NCI-H2171 (cell line): ENCODE data around the gene WHRN.

Experiments
- DNase-seq: peaks from one replicate; lab custom pipeline; 2025; lab: John Stamatoyannopoulos, UW

WHRN gene

GRCh38 chr9:114513959-114514267 is 8.6 kb upstream of the WHRN start:
- DNase-seq, result no peak

GRCh38 chr9:114513055-114513958 is 8.0 kb upstream of the WHRN start:
- DNase-seq, result no peak

- DNase-seq, result no peak
Measured at GRCh38 chr9:114511978-114512874, 7.0 kb upstream of the WHRN start.

GRCh38 chr9:114507726-114508125 is 2.5 kb upstream of the WHRN start:
- no peak for DNase-seq

- no peak for DNase-seq
Measured at GRCh38 chr9:114506082-114506390, 763 bp upstream of the WHRN start.

- no peak for DNase-seq
Measured at GRCh38 chr9:114504341-114505186, 709 bp downstream of the WHRN start.

- no peak for DNase-seq
Measured at GRCh38 chr9:114503522-114504340, 1.5 kb downstream of the WHRN start.

GRCh38 chr9:114503009-114503408 is 2.3 kb downstream of the WHRN start:
- no peak for DNase-seq

- no peak for DNase-seq
Measured at GRCh38 chr9:114501796-114502682, 3.2 kb downstream of the WHRN start.

- DNase-seq, result no peak
Measured at GRCh38 chr9:114500697-114501292, 4.5 kb downstream of the WHRN start.

- DNase-seq, result no peak
Measured at GRCh38 chr9:114499941-114500696, 5.2 kb downstream of the WHRN start.

- DNase-seq, result peak; percentile 68
Measured at GRCh38 chr9:114499528-114499927, 5.7 kb downstream of the WHRN start.

GRCh38 chr9:114497727-114498382 is 7.4 kb downstream of the WHRN start:
- DNase-seq, result no peak

GRCh38 chr9:114497236-114497635 is 8.0 kb downstream of the WHRN start:
- DNase-seq, result peak; percentile 35

- peak; percentile 59 for DNase-seq
Measured at GRCh38 chr9:114496011-114496410, 9.3 kb downstream of the WHRN start.

GRCh38 chr9:114494776-114495569 is 10.3 kb downstream of the WHRN start:
- DNase-seq, result no peak

- no peak for DNase-seq
Measured at GRCh38 chr9:114493521-114494184, 11.6 kb downstream of the WHRN start.
